DOHH2 (cell line): ENCODE data around the gene OR5AC2.

ENCODE experiments used
- H3F3A ChIP-seq: fragments of 200-600 bp; sonication (generic), shearing (Covaris generic); 2 replicates; pipeline ENCODE4 v1.6.0; 2016; ENCODE audit warnings: antibody characterized with exemption, mild to moderate bottlenecking; ENCODE audit not compliant: control insufficient read depth, insufficient read depth
- H3K27ac ChIP-seq: fragments of 200-600 bp; sonication (generic); 2 replicates; pipeline ENCODE4 v1.5.1; 2014; ENCODE audit warnings: low read depth, mild to moderate bottlenecking, low read length, moderate library complexity
- H3K27me3 ChIP-seq: fragments of 200-600 bp; sonication (generic); 2 replicates; pipeline ENCODE4 v1.6.1; 2014; ENCODE audit warnings: mild to moderate bottlenecking, low read length, mixed read lengths; ENCODE audit not compliant: control insufficient read depth
- H3K36me3 ChIP-seq: fragments of 200-600 bp; sonication (generic); 2 replicates; pipeline ENCODE4 v1.6.1; 2014; ENCODE audit warnings: mild to moderate bottlenecking, low read length, moderate library complexity, mixed read lengths; ENCODE audit not compliant: control insufficient read depth
- H3K4me1 ChIP-seq: fragments of 200-600 bp; sonication (generic); 2 replicates; pipeline ENCODE4 v1.6.1; 2014; ENCODE audit warnings: mild to moderate bottlenecking, low read length, mixed read lengths; ENCODE audit not compliant: control insufficient read depth
- H3K4me2 ChIP-seq: fragments of 200-600 bp; sonication (generic); 2 replicates; pipeline ENCODE4 v1.6.0; 2014; ENCODE audit warnings: mild to moderate bottlenecking, low read length, moderate library complexity
- H3K4me3 ChIP-seq: fragments of 200-600 bp; sonication (generic); 2 replicates; pipeline ENCODE4 v1.5.1; 2014; ENCODE audit warnings: mild to moderate bottlenecking, low read length, mixed read lengths
- H3K79me2 ChIP-seq: fragments of 200-600 bp; sonication (generic); 2 replicates; pipeline ENCODE4 v1.6.1; 2014; ENCODE audit warnings: mild to moderate bottlenecking, low read length, mixed read lengths; ENCODE audit not compliant: control insufficient read depth
- H3K9me2 ChIP-seq: fragments of 200-600 bp; sonication (generic); replicated peaks from 2 replicates; pipeline ENCODE4 v1.6.1; 2014; ENCODE audit warnings: mild to moderate bottlenecking, low read length, mixed read lengths; ENCODE audit not compliant: control insufficient read depth
- H3K9me3 ChIP-seq: fragments of 200-600 bp; sonication (generic); 2 replicates; pipeline ENCODE4 v1.6.1; 2014; ENCODE audit warnings: antibody characterized with exemption, low read length, mixed read lengths; ENCODE audit not compliant: control insufficient read depth, insufficient read depth
- H4K20me1 ChIP-seq: fragments of 200-600 bp; sonication (generic); 2 replicates; pipeline ENCODE4 v1.6.0; 2014; ENCODE audit warnings: low read depth, mild to moderate bottlenecking, antibody characterized with exemption, low read length, moderate library complexity; ENCODE audit not compliant: control insufficient read depth, insufficient read depth
- CTCF ChIP-seq: fragments of 200-600 bp; sonication (generic); IDR thresholded peaks from one replicate; pipeline ENCODE4 v1.5.1; 2014; ENCODE audit warnings: antibody characterized with exemption, mild to moderate bottlenecking, low read depth, low read length; ENCODE audit not compliant: poor library complexity, severe bottlenecking
- EZH2phosphoT487 ChIP-seq: fragments of 200-600 bp; sonication (generic); IDR thresholded peaks from 2 replicates; pipeline ENCODE4 v1.6.1; 2017; ENCODE audit warnings: borderline replicate concordance, mild to moderate bottlenecking, antibody characterized with exemption, low read length, moderate library complexity, mixed read lengths

Gene OR5AC2

GRCh38 chr3:98095882-98096281 is 8.9 kb downstream of the OR5AC2 start:
- Histone ChIP-seq H3K27ac (no peak overlapping the region), H3K27me3 (no peaks in the 10 kb centered on the region), H3K4me2 (no peak overlapping the region), H3F3A (no peaks in the 10 kb centered on the region), H4K20me1 (no peaks in the 10 kb centered on the region), H3K9me2 (no peaks in the 10 kb centered on the region), H3K4me1 (no peaks in the 10 kb centered on the region), H3K9me3 (no peaks in the 10 kb centered on the region), H3K79me2 (no peaks in the 10 kb centered on the region), H3K36me3 (no peaks in the 10 kb centered on the region), H3K4me3 (no peak overlapping the region)
- TF ChIP-seq EZH2phosphoT487: no peak
- TF ChIP-seq CTCF: no peak

- TF ChIP-seq CTCF: no peak
- TF ChIP-seq EZH2phosphoT487: no peak
- no peaks in the 10 kb centered on the region for H3F3A ChIP-seq
Measured at GRCh38 chr3:98099848-98100247, 12.9 kb downstream of the OR5AC2 start.

GRCh38 chr3:98108162-98108561 is 21.2 kb downstream of the OR5AC2 start:
- no peak overlapping the region for H3K4me3 ChIP-seq
- H4K20me1 ChIP-seq: no peaks in the 10 kb centered on the region
- H3K79me2 ChIP-seq: no peaks in the 10 kb centered on the region
- no peak overlapping the region for H3K27ac ChIP-seq
- H3K4me2 ChIP-seq: no peak overlapping the region
- no peaks in the 10 kb centered on the region for H3K9me2 ChIP-seq
- H3F3A ChIP-seq: no peaks in the 10 kb centered on the region
- no peaks in the 10 kb centered on the region for H3K9me3 ChIP-seq
- no peaks in the 10 kb centered on the region for H3K36me3 ChIP-seq
- TF ChIP-seq CTCF: no peak
- TF ChIP-seq EZH2phosphoT487: no peak
- no peaks in the 10 kb centered on the region for H3K27me3 ChIP-seq
- no peaks in the 10 kb centered on the region for H3K4me1 ChIP-seq

More at GRCh38 chr3:98099848-98100247, 12.9 kb downstream of the OR5AC2 start:
- Histone ChIP-seq H3K4me2 (no peak overlapping the region), H3K27ac (no peak overlapping the region), H3K9me2 (no peaks in the 10 kb centered on the region), H4K20me1 (no peaks in the 10 kb centered on the region), H3K79me2 (no peaks in the 10 kb centered on the region), H3K9me3 (no peaks in the 10 kb centered on the region), H3K36me3 (no peaks in the 10 kb centered on the region), H3K27me3 (no peaks in the 10 kb centered on the region), H3K4me1 (no peaks in the 10 kb centered on the region), H3K4me3 (no peak overlapping the region)
